Heart right ventricle (tissue), 16 donors: ENCODE results near the gene ACTL10. TPM values are rescaled to one million over a fixed set of nuclear protein-coding genes. Genes with fewer than 3 reads are reported as not detected.
"Not testable (repeated sequence)": the region's sequence is repeated elsewhere in the genome, so short reads cannot be mapped to it uniquely, and the experiment has no call there.

ENCODE experiments used
- ATAC-seq, 8 donors: fragments of 200-7000 bp; cut with Tn5 transposase; one replicate each; pipeline ENCODE4 v1.9.1; 2020; ENCODE audit warnings: mild to moderate bottlenecking in 8 of 8, moderate library complexity in 8 of 8, moderate number of reproducible peaks in 1 of 8
- DNase-seq, 2 donors: peaks; one replicate each; pipeline ENCODE4 v3.0.0-alpha.2; 2020
- H3K27ac ChIP-seq, 10 donors: fragments of 200-600 bp; sonication (generic) in 2 of 10; one replicate each; pipeline versions ENCODE4 v1.5.0 to v1.8.0; 2020 to 2022; ENCODE audit warnings: mild to moderate bottlenecking in 3 of 10
- H3K27me3 ChIP-seq, 7 donors: fragments of 200-600 bp; one replicate each; pipeline ENCODE4 v1.8.0; 2021 to 2022; ENCODE audit warnings: mild to moderate bottlenecking in 2 of 7
- H3K36me3 ChIP-seq, 9 donors: fragments of 200-600 bp; sonication (generic) in 1 of 9; one replicate each; pipeline versions ENCODE4 v1.5.0 to v1.8.0; 2020 to 2022; ENCODE audit warnings: mild to moderate bottlenecking in 2 of 9
- H3K4me1 ChIP-seq, 9 donors: fragments of 200-600 bp; sonication (generic) in 1 of 9; one replicate each; pipeline versions ENCODE4 v1.5.0 to v1.8.0; 2020 to 2022; ENCODE audit warnings: mild to moderate bottlenecking in 4 of 9
- H3K4me3 ChIP-seq, 10 donors: fragments of 200-600 bp; sonication (generic) in 2 of 10; one replicate each; pipeline versions ENCODE4 v1.5.0 to v1.8.0; 2020 to 2022; ENCODE audit warnings: mild to moderate bottlenecking in 7 of 10, moderate library complexity in 2 of 10
- H3K9me3 ChIP-seq, 11 donors: fragments of 200-600 bp in 10 of 11; sonication (generic) in 2 of 11; one replicate each; pipeline versions ENCODE4 v1.5.0 to v1.8.0; 2013 to 2022; ENCODE audit warnings: mild to moderate bottlenecking in 2 of 11, control low read depth in 1 of 11, moderate library complexity in 1 of 11
- CTCF ChIP-seq, 9 donors: fragments of 200-600 bp; sonication (generic) in 2 of 9; IDR thresholded peaks; one replicate each; pipeline versions ENCODE4 v1.5.0 to v1.8.0; 2021 to 2022; ENCODE audit warnings: antibody characterized with exemption in 9 of 9, mild to moderate bottlenecking in 5 of 9, moderate library complexity in 1 of 9
- WGBS, 2 donors: extraction: QIAGEN DNeasy Blood & Tissue Kit; methylation state at CpG; one replicate each; pipeline ENCODE4 v1.1.7; 2013; ENCODE audit warnings: inconsistent platforms in 1 of 2; 5-methylcytosine and 5-hydroxymethylcytosine counted together
- intact Hi-C, 10 donors: fragments of 100-400 bp; cut with DNase I; formaldehyde crosslinking; loops; one replicate each; pipeline versions ENCODE4 v1.11.1 to v1.14.2; 2022
- polyA plus RNA-seq, 2 donors: library from polyadenylated mRNA; stranded (reverse); fragments of 200-250 nt; gene quantifications; one replicate each; pipeline ENCODE4 v1.2.3, GENCODE V29; 2013
- total RNA-seq, 10 donors: library from RNA; stranded (reverse); fragmentation: NEBNext Ultra II Directional in 3 of 10; extraction: Animal tissue kit (Norgen Biotek cat#: 25700) in 3 of 10; gene quantifications; one replicate each; pipeline versions ENCODE4 v1.2.1 to v1.2.4, GENCODE V29; 2021 to 2023
- donor health status: Arrhythmogenic right ventricular cardiomyopathy.
- donor health status: ischemic (EF 13 %, LVEDD 7.1; RV severe dilation, severe dysfunction).
- donor health status: healthy with polysubstance abuse.
- donor health status: DM: no; HTN: yes; CAD: no.
- donor health status: DM: no; HTN: no; CAD: no.
- donor health status: ischemic (EF 25% LVEDD 6.9; RV normal size, moderate dysfunction).
- donor health status: ischemic (EF 25% LVEDD 5.7; RV mildly dilated, moderate dysfunction).
- donor health status: healthy.
- donor health status: DM: yes; HTN: yes; CAD: no.
- donor health status: Ischemic cardiomyopathy.
- donor health status: ischemic (EF 35%, LVEDD 5.7; RV mildly dilated, moderate dysfunction).
- donor health status: nonischemic (EF 11% LVEDD 7.7; RV severe dilation, severe dysfunction).
- donor health status: DM: yes; HTN: yes; CAD: no.
- donor health status: PGD.
- donor health status: ischemic (EF 29% LVEDD 5.4; RV normal size, mild dysfunction).
- donor health status: nonischemic (EF 23%, LVEDD 6.1; RV moderate dilation, normal function).

ACTL10 gene
- total and polyA plus RNA-seq, 12 donors, result 0.11 to 1.2 (median 0.30) TPM; not detected in 4

GRCh38 chr20:33629979-33630378, 36.8 kb upstream of the ACTL10 start:
- 93 to 94% methylated on average over 5 of the region's 5 CpGs for WGBS, 2 donors
- no peak for TF ChIP-seq CTCF (IDR thresholded peaks at IDR 0.05)
- intact Hi-C loops, result no loop called here

GRCh38 chr20:33630507-33630906, 36.2 kb upstream of the ACTL10 start:
- Histone ChIP-seq H3K9me3 (no peaks in the 10 kb centered on the region), H3K36me3 (peaks cover 0 to 100% (median 29%) of the 10 kb centered on the region in 9 donors), H3K27ac (no peak overlapping the region), H3K4me3 (no peak overlapping the region), H3K27me3 (no peaks in the 10 kb centered on the region), H3K4me1 (no peaks in the 10 kb centered on the region)
- no peak for TF ChIP-seq CTCF (IDR thresholded peaks at IDR 0.05)
- no peak for DNase-seq
- WGBS, 2 donors, result 75 to 76% methylated on average over 4 of the region's 4 CpGs
- intact Hi-C loops, result no loop called here
- ATAC-seq, result no peak

More at GRCh38 chr20:33629979-33630378, 36.8 kb upstream of the ACTL10 start:
- Histone ChIP-seq H3K4me1 (no peaks in the 10 kb centered on the region), H3K9me3 (no peaks in the 10 kb centered on the region), H3K27ac (no peak overlapping the region), H3K4me3 (no peak overlapping the region), H3K27me3 (no peaks in the 10 kb centered on the region), H3K36me3 (peaks cover 0 to 100% (median 35%) of the 10 kb centered on the region in 9 donors)
- DNase-seq (no peak), ATAC-seq (no peak)

GRCh38 chr20:33631910-33632309, 34.8 kb upstream of the ACTL10 start:
- intact Hi-C loops, result not testable (repeated sequence)

GRCh38 chr20:33635341-33635740, 31.4 kb upstream of the ACTL10 start:
- no peak for DNase-seq

More at GRCh38 chr20:33631910-33632309, 34.8 kb upstream of the ACTL10 start:
- not testable (repeated sequence) for H3K4me3 ChIP-seq, DNase-seq, H3K9me3 ChIP-seq, ATAC-seq, H3K27me3 ChIP-seq, H3K27ac ChIP-seq, H3K4me1 ChIP-seq
- 82 to 89% methylated on average over 4 of the region's 4 CpGs for whole genome bisulfite sequencing, 2 donors
- peaks cover 0 to 100% (median 34%) of the 10 kb centered on the region in 9 donors for H3K36me3 ChIP-seq

More at GRCh38 chr20:33635341-33635740, 31.4 kb upstream of the ACTL10 start:
- Histone ChIP-seq H3K36me3 (peaks cover under 1 to 100% (median 31%) of the 10 kb centered on the region in 9 donors), H3K27ac (no peak overlapping the region), H3K27me3 (no peaks in the 10 kb centered on the region), H3K9me3 (no peaks in the 10 kb centered on the region), H3K4me3 (no peak overlapping the region), H3K4me1 (peaks cover 0 to 4% (median 0%) of the 10 kb centered on the region in 9 donors)
- TF ChIP-seq CTCF (IDR thresholded peaks at IDR 0.05), result no peak
- 95 to 99% methylated on average over 3 of the region's 3 CpGs for WGBS, 2 donors
- no peak for ATAC-seq
- intact Hi-C loops, result no loop called here
